NCI-H82 treated with DMSO at 0.1 percent for 48 hours (cell line): ENCODE measurements around the gene XXYLT1.
A peak's percentile ranks its signal among the peaks of the same experiment; 100 is the strongest.
"Not testable (repeated sequence)": the region's sequence is repeated elsewhere in the genome, so short reads cannot be mapped to it uniquely, and the experiment has no call there.

Experiments
- DNase-seq: peaks from one replicate; lab custom pipeline; 2025; ENCODE audit not compliant: unreplicated experiment; lab: John Stamatoyannopoulos, UW

Gene XXYLT1

GRCh38 chr3:195187609-195188425, 83.1 kb downstream of the XXYLT1 start:
- no peak for DNase-seq

- DNase-seq, result not testable (repeated sequence)
Measured at GRCh38 chr3:195186710-195187047, 84.3 kb downstream of the XXYLT1 start.

DNA sequence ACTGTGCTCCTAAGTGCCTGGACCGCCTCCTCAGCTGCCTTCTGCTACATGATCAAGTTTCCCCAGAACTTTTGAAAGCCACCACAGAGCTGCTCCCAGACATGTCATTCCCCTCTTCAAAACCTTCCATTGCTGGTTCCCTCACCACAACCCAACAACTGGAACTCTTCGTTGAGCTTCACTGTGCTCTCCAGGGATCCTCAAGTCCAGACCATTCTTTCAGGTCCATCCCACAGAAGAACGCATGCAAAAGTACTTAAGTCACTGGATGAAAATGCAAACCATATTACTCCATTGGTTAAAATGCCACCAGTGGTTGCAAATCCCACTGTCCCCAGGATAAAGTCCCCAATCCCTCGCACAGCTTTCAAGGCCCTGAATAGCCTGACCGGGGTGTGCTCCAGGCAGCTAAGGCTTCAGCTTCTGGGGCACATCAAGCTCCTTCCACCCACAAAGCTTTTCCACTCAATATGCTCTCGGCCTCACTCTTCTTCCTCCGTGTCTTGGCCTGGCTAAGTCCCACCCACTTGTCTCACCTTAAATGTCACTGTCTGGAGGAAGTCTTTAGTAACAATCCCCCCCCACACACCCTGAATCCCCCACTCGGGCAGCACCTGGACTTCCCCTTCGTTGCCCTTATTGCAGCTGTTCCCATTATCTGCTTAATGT, 84.8 kb downstream of the XXYLT1 start:
- peak; percentile 9 for DNase-seq

GRCh38 chr3:195185583-195185982, 85.4 kb downstream of the XXYLT1 start:
- no peak for DNase-seq

DNA sequence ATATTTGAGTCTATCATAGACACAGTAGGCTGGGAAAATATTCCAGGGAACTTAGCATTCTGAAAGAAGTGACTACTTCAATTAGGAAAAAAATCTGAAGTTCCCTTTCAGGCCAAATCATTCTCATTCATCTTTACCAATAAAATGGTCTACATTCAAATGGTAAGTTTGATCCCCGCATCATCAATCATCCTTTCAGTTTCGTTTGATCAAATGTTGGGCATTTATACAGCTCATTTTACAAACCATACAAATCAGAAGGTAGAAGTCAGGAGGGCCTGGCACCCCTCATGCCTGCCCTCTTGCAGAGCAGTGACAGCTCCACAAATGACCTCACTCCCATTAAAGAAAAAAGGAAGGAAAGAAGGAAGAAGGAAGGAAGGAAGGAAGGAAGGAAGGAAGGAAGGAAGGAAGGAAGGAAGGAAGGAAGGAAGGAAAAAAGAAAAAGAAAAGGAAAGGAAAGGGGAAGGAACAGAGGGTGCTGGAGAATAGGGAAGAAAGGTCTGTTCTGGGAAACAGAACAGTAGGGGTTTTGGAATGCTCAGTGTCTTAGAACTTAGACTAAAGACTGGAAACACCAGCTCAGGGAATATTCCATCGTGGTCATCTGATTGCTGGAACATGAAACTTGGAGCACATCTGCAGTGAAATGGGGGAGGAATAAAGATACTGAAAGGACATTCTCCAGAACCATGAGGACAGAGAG, 86.1 kb downstream of the XXYLT1 start:
- no peak for DNase-seq

- no peak for DNase-seq
Measured at GRCh38 chr3:195183071-195183776, 87.7 kb downstream of the XXYLT1 start.

DNA sequence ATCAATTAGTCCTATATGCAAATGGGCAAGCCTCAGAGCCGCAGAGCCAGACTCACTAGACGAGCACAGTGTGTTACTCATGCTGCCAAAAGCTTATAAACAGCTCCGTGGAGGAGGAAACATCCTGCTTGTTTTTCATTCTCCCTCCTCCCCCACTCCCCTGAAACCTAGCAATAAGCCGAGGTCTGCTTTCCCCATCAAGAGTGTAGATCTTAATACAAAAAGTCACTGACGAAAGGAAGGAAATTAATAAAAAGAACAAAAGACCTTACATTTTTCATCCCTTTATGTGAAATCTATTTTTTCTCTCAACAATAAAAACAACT, 88.5 kb downstream of the XXYLT1 start:
- DNase-seq, result no peak

GRCh38 chr3:195181741-195182469, 89.1 kb downstream of the XXYLT1 start:
- no peak for DNase-seq

DNA sequence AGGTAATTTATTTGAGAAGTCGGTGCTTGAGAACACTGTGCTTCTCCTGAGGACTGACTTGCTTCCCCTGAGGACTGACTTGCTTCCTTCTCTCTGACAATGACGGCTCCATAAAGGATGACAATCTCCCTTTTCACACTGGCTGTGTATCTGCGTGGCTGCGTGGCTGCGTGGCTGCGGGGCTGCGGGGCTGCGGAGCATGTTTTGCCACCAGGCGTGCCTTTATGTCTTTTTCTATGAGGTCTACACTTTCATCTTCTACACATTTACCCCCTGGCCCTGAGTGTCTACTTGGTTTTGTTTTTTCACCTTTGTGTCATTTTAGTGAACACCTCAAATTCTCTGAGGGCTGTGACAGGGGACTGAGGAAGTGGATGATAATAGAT, 89.9 kb downstream of the XXYLT1 start:
- DNase-seq, result no peak

GRCh38 chr3:195180490-195181112, 90.4 kb downstream of the XXYLT1 start:
- DNase-seq, result no peak

DNA sequence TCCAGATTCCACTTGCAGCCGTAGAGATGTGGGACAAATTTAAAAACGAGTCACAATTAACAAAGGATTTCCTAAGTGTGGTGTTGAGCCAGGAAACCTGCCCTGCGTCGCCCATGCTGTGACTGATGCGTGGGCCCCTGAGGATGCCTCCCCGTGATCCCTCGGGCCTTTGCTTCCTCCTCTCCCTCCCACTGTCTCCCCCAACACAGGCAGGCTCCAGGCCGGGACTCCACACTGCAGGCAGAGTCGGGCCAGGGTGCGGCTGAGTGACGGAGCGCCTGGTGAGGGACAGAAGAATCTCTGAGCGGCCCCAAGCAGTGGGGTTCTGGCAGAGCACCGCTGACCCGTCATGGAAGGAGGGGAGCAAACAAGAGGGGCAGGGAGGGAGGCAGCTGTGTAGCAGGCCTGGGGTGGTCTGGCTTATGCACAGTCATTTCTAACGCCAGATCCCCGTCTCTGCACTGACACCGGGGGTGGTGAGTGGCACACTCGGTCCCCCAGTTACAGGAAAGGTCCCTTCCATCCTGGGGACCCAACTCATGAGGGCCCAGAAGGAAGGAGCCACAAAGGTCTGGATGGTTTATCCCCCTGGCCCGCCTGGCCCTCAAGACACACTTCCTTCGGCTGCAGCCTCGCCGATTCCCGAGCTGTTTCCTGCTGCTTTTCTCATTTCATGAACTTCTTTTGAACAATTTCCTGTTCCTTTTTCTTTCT, 91.0 kb downstream of the XXYLT1 start:
- no peak for DNase-seq

DNA sequence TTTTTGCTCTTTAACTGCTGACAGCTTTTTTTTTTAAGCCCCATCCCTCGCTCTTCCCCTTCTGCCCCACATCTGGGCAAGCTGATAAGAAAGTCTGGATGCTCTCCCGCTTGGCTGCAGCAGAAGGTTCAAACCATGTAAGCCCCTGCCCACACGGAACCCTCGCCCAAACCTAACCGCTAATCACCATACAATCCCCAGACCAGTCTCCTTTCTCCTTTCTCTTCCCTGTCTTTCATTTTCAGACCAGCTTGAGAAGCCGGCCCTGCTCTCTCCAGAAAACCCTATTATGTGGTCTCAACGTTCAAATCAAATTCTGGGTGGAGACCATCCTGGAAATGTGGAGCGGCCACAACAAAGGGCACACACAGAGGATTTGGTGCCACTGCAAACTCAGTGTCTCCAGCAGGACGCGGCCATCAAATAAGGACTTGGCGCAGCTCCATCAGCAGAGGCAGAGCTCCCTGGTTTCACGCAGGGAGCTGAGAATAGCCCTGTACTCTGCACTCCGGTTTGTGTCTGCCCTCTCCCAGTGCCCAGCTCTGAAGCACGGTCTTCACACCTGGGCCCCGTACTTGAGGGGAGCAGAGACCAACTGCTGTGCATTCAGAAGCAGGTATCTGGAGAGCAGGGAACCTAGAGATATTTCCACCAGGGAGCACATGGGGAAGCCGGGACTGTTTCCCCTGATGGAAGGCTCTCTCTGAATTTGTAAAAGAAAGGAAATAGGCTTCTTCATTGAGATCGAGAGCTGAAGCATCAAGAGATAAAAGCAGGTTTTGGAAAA, 92.6 kb downstream of the XXYLT1 start:
- DNase-seq, result no peak

GRCh38 chr3:195177422-195178123, 93.4 kb downstream of the XXYLT1 start:
- DNase-seq, result no peak

DNA sequence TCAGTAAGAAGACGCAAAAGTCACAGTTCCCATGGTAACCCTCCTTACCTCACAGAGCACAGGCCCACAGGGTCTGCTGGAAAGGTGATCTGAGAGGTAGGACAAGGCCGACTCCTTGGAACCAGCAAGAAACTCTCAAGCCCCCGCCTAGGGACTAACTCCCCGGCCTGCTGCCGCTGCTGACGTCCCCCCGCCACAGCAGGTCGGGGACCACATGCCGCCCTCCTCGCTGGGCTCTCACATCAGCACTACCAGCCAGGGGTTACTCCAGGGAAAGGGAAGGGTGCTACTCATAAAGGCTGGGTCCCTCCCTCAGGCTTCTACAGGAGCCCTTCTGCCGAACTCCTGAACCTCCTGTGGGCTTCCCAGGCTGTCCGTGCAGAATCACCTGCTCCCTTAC, 94.2 kb downstream of the XXYLT1 start:
- no peak for DNase-seq

- DNase-seq, result no peak
Measured at GRCh38 chr3:195175476-195176337, 95.3 kb downstream of the XXYLT1 start.

DNA sequence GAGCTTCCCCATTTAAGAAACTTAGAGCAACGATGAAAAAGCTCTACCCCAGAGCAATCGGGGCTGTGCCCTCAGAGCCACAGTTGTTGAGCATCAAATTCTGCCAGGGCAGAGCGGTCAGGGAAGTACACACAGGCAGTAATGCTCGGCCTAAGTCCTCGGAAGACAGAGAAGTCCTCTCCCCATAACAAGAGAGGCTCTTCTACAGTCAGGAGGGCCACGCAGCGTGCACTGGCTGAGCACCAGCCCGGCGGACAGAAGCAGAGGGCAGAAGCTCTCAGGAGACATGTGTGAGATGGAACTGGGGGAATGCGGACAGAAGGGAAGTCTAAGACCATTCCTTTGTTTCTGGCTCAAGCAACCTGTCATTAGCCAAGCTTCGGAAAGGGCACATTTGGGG, 95.9 kb downstream of the XXYLT1 start:
- DNase-seq, result no peak

GRCh38 chr3:195173657-195174056, 97.3 kb downstream of the XXYLT1 start:
- no peak for DNase-seq

- DNase-seq, result no peak
Measured at GRCh38 chr3:195172896-195173295, 98.1 kb downstream of the XXYLT1 start.
